Heart right ventricle (tissue), 16 donors: ENCODE data around the gene ORMDL2. TPM values are rescaled to one million over a fixed set of nuclear protein-coding genes. Genes with fewer than 3 reads are reported as not detected.

Source experiments
- ATAC-seq, 8 donors: fragments of 200-7000 bp; cut with Tn5 transposase; one replicate each; pipeline ENCODE4 v1.9.1; 2020; ENCODE audit warnings: mild to moderate bottlenecking in 8 of 8, moderate library complexity in 8 of 8, moderate number of reproducible peaks in 1 of 8
- DNase-seq, 2 donors: peaks; one replicate each; pipeline ENCODE4 v3.0.0-alpha.2; 2020
- H3K27ac ChIP-seq, 10 donors: fragments of 200-600 bp; sonication (generic) in 2 of 10; one replicate each; pipeline versions ENCODE4 v1.5.0 to v1.8.0; 2020 to 2022; ENCODE audit warnings: mild to moderate bottlenecking in 3 of 10
- H3K27me3 ChIP-seq, 7 donors: fragments of 200-600 bp; one replicate each; pipeline ENCODE4 v1.8.0; 2021 to 2022; ENCODE audit warnings: mild to moderate bottlenecking in 2 of 7
- H3K36me3 ChIP-seq, 9 donors: fragments of 200-600 bp; sonication (generic) in 1 of 9; one replicate each; pipeline versions ENCODE4 v1.5.0 to v1.8.0; 2020 to 2022; ENCODE audit warnings: mild to moderate bottlenecking in 2 of 9
- H3K4me1 ChIP-seq, 9 donors: fragments of 200-600 bp; sonication (generic) in 1 of 9; one replicate each; pipeline versions ENCODE4 v1.5.0 to v1.8.0; 2020 to 2022; ENCODE audit warnings: mild to moderate bottlenecking in 4 of 9
- H3K4me3 ChIP-seq, 10 donors: fragments of 200-600 bp; sonication (generic) in 2 of 10; one replicate each; pipeline versions ENCODE4 v1.5.0 to v1.8.0; 2020 to 2022; ENCODE audit warnings: mild to moderate bottlenecking in 7 of 10, moderate library complexity in 2 of 10
- H3K9me3 ChIP-seq, 11 donors: fragments of 200-600 bp in 10 of 11; sonication (generic) in 2 of 11; one replicate each; pipeline versions ENCODE4 v1.5.0 to v1.8.0; 2013 to 2022; ENCODE audit warnings: mild to moderate bottlenecking in 2 of 11, control low read depth in 1 of 11, moderate library complexity in 1 of 11
- CTCF ChIP-seq, 9 donors: fragments of 200-600 bp; sonication (generic) in 2 of 9; IDR thresholded peaks; one replicate each; pipeline versions ENCODE4 v1.5.0 to v1.8.0; 2021 to 2022; ENCODE audit warnings: antibody characterized with exemption in 9 of 9, mild to moderate bottlenecking in 5 of 9, moderate library complexity in 1 of 9
- WGBS, 2 donors: extraction: QIAGEN DNeasy Blood & Tissue Kit; methylation state at CpG; one replicate each; pipeline ENCODE4 v1.1.7; 2013; ENCODE audit warnings: inconsistent platforms in 1 of 2; 5-methylcytosine and 5-hydroxymethylcytosine counted together
- intact Hi-C, 10 donors: fragments of 100-400 bp; cut with DNase I; formaldehyde crosslinking; loops; one replicate each; pipeline versions ENCODE4 v1.11.1 to v1.14.2; 2022
- polyA plus RNA-seq, 2 donors: library from polyadenylated mRNA; stranded (reverse); fragments of 200-250 nt; gene quantifications; one replicate each; pipeline ENCODE4 v1.2.3, GENCODE V29; 2013
- total RNA-seq, 10 donors: library from RNA; stranded (reverse); fragmentation: NEBNext Ultra II Directional in 3 of 10; extraction: Animal tissue kit (Norgen Biotek cat#: 25700) in 3 of 10; gene quantifications; one replicate each; pipeline versions ENCODE4 v1.2.1 to v1.2.4, GENCODE V29; 2021 to 2023
- donor health status: Arrhythmogenic right ventricular cardiomyopathy.
- donor health status: ischemic (EF 13 %, LVEDD 7.1; RV severe dilation, severe dysfunction).
- donor health status: healthy with polysubstance abuse.
- donor health status: DM: no; HTN: yes; CAD: no.
- donor health status: DM: no; HTN: no; CAD: no.
- donor health status: ischemic (EF 25% LVEDD 6.9; RV normal size, moderate dysfunction).
- donor health status: ischemic (EF 25% LVEDD 5.7; RV mildly dilated, moderate dysfunction).
- donor health status: healthy.
- donor health status: DM: yes; HTN: yes; CAD: no.
- donor health status: Ischemic cardiomyopathy.
- donor health status: ischemic (EF 35%, LVEDD 5.7; RV mildly dilated, moderate dysfunction).
- donor health status: nonischemic (EF 11% LVEDD 7.7; RV severe dilation, severe dysfunction).
- donor health status: DM: yes; HTN: yes; CAD: no.
- donor health status: PGD.
- donor health status: ischemic (EF 29% LVEDD 5.4; RV normal size, mild dysfunction).
- donor health status: nonischemic (EF 23%, LVEDD 6.1; RV moderate dilation, normal function).

ORMDL2 gene
- total and polyA plus RNA-seq, 12 donors: 10.3 to 82.9 (median 18.1) TPM

- DNase-seq (no peak), ATAC-seq (no peak)
- TF ChIP-seq CTCF (IDR thresholded peaks at IDR 0.05): no peak
- intact Hi-C loops: loop anchor here in 2 of 10 donors (2.0 to 5.0 kb wide), 2 partner anchors 15 to 81 kb away; partner anchors contain the start of gene PYM1 (in 2 of the 2)
- Histone ChIP-seq H3K27me3 (peaks cover 0 to 7% (median 0%) of the 10 kb centered on the region in 7 donors), H3K4me3 (no peak overlapping the region), H3K36me3 (no peaks in the 10 kb centered on the region), H3K4me1 (peaks cover 0 to 69% (median 19%) of the 10 kb centered on the region in 9 donors), H3K27ac (peak overlapping the region in 7 of 10 donors; percentile 53 to 96 (median 85)), H3K9me3 (no peaks in the 10 kb centered on the region)
- 74 to 79% methylated on average over 7 of the region's 7 CpGs for WGBS, 2 donors
These were observed 28.1 kb downstream of the ORMDL2 start for GRCh38 chr12:55845785-55846496.

DNA sequence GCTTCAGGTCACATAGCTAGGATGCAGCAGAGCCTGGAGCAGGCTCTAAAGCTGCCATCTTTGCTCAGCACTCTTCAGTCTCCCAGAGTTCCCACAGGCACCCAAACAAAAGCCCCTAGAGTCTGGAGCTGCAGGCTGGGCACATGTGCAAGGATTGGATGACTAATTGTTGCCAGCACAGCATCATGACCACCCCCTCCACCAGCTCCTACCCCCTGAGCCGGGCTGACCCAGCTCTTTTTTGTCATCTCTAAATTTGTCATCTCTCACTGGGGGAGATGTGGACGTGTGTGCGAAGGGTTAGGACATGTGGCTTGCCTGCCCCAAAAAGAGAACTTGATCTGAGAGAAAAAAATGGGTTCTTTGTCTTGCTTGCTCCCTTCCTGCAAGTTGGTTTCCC lies 29.2 kb downstream of the ORMDL2 start:
- Histone ChIP-seq H3K27ac (peak overlapping the region; percentile 81 to 96 (median 89)), H3K36me3 (no peaks in the 10 kb centered on the region), H3K4me3 (no peak overlapping the region), H3K27me3 (peaks cover 0 to 7% (median 0%) of the 10 kb centered on the region in 7 donors), H3K9me3 (no peaks in the 10 kb centered on the region), H3K4me1 (peaks cover 0 to 60% (median 19%) of the 10 kb centered on the region in 9 donors)
- 57 to 64% methylated on average over 3 of the region's 3 CpGs for WGBS, 2 donors
- DNase-seq: no peak
- ATAC-seq: peak in 3 of 8 donors; percentile 24 to 36 (median 27)
- intact Hi-C loops: loop anchor here in 2 of 10 donors (2.0 to 5.0 kb wide), 2 partner anchors 16 to 80 kb away; partner anchors contain the start of gene PYM1 (in 2 of the 2)
- no peak for TF ChIP-seq CTCF (IDR thresholded peaks at IDR 0.05)

DNA sequence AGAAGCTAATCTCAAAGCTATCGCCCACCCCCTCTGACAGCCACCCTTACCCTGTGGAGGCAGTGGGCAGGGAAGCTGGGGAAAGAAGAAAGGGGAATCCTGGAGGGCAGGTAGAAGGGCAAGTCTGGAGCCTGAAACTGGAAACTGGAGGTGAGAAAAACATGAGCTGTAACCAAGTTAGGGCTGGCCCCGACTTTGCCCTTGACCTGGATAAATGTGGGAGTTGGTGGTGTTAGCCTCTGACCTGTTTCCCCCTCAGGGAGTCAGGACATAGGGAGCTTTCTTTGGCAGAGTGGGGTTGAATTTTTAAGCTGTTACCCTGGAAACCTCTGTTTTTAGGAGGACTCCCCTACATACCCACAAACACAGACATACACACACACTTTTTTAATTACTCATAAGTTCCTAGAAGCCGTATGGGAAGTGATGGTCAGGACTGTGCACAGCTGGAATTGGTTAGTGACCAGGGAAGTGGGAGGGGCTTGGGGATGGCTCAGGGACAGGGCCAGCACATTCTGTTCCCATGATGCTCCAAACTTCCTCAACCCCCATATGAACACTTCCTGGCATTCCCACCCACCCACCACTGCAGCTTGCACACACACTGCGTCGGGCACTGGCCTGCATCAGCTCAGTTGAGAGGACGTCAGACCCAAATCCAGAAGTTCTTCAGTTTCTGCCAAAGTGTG lies 29.9 kb downstream of the ORMDL2 start:
- Histone ChIP-seq H3K4me3 (peak overlapping the region in 7 of 10 donors; percentile 8 to 40 (median 27)), H3K9me3 (no peaks in the 10 kb centered on the region), H3K36me3 (no peaks in the 10 kb centered on the region), H3K27me3 (peaks cover 0 to 5% (median 0%) of the 10 kb centered on the region in 7 donors), H3K27ac (peak overlapping the region; percentile 81 to 96 (median 89)), H3K4me1 (peaks cover 0 to 60% (median 19%) of the 10 kb centered on the region in 9 donors)
- TF ChIP-seq CTCF (IDR thresholded peaks at IDR 0.05): no peak
- 31 to 34% methylated on average over 6 of the region's 6 CpGs for WGBS, 2 donors
- intact Hi-C loops: loop anchor here in 3 of 10 donors (2.0 to 5.0 kb wide), 3 partner anchors 17 to 80 kb away; partner anchors contain the start of gene PYM1 (in 3 of the 3)
- DNase-seq (peak; percentile 84 to 92), ATAC-seq (peak; percentile 93 to 98 (median 96))
